Middle frontal gyrus (tissue), 1 donor: Measurements from ENCODE around the gene ZNF311.
"Not testable (repeated sequence)": the region's sequence is repeated elsewhere in the genome, so short reads cannot be mapped to it uniquely, and the experiment has no call there.

Experiments
- DNase-seq: peaks from one replicate; pipeline ENCODE4 v3.0.0-alpha.2; 2015; ENCODE audit warnings: low spot score; ENCODE audit errors: extremely low spot score

Gene ZNF311

DNA sequence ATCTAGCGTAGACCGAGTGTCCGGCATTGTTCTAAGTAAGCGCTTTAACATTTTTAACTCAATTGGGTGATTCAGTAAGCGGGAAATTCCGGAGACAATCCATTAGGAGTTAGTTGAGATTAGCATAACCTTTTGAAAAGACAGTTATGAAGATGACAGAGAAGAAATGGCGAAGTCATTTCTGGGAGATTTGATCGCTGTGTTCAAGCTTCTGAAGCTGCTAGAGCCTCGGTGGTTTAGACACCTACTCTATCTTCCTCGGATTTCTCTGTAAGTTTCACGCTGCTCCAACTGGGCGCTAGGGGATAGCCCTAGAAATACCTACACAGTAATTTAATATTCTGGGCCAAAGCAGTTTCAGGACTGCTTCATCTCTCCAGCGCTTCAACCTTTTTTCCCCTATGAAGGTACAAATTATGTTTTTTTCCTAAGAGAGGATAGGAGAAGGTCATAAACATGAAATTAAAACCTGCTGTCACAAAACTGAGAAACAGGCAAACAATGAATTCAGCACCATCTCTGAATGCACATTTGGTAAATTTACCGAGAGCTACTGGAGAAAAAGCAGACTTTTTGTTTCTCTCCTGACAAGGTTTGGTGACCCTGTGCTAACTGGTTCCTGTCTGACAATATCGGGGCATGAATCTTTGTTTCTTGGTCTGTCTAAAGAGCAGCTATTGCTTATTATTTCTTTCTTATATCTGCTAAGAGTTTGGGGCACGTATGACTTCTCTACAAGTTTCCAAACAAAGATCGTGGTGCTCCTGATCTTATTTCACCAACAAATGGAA is 22.4 kb downstream of the ZNF311 start:
- DNase-seq: peak; percentile 44

GRCh38 chr6:28981833-28982475 is 23.2 kb downstream of the ZNF311 start:
- DNase-seq: peak; percentile 65

DNA sequence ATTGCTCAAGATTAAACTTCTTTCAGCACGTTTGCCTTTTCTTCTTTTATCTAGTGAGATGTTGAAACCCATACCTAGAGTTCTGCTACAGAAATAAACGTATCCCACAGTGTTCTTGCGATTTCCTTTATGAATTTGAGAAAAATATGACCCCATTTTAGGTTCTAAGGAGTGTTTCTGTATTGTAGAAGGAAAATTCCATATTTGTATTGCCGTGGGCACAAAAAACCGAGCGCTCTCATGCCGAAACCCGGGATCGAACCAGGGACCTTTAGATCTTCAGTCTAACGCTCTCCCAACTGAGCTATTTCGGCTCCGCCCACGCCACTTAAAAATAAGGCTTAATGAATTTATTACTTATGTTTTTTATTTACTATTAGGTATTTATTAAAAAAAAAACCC is 23.7 kb downstream of the ZNF311 start:
- DNase-seq: peak; percentile 65

DNA sequence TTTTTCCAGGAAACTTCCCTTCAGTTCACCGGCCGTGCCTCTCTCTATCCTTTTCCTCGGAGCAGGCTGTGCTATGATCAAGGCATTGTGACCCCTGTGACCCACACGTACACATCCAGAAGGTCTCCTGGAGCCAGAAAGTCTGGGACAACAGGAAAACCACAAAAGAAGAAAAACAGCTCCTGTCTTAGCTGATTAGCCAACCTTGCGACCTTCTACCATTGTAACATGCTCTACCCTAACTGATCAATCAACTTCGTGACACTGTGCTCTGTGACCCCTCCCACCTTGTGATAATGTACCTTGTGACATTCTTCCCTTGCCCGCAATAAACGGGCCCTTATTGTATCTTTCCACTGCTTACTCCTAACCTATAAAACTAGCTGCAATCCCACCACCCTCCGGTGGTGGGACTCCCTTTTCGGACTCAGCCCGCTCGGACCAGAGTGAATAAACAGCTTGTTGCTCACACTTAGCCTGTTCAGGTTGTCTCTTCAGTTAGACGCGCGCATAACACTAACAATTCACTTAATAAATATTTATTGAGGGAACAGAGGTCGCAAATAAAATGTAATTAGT is 24.2 kb downstream of the ZNF311 start:
- DNase-seq: no peak

- DNase-seq: no peak
Measured at GRCh38 chr6:28980137-28980851, 24.8 kb downstream of the ZNF311 start.

DNA sequence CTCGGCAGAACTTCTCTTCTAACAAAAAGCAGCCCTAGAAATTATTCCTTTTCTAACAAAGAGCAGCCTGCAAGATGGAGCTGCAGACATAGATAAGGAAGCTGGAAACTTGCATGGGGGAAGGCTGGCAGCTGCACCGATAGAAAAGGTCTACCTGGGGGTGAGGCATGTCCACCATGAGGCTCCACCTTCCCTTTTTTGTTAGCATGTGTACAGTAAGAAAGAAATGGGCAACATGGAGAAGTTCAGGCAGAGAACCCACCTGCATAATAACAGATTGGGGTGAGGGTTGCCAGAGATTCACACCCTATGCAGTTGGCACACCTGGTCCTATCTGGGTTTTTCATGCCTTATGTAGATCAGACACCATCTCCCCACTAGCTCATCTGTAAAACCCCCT is 25.4 kb downstream of the ZNF311 start:
- no peak for DNase-seq

GRCh38 chr6:28978959-28979561 is 26.1 kb downstream of the ZNF311 start:
- DNase-seq: no peak

GRCh38 chr6:28978133-28978491 is 27.0 kb downstream of the ZNF311 start:
- no peak for DNase-seq

GRCh38 chr6:28977341-28978132 is 27.6 kb downstream of the ZNF311 start:
- DNase-seq: no peak

GRCh38 chr6:28976677-28977076 is 28.4 kb downstream of the ZNF311 start:
- no peak for DNase-seq

- DNase-seq: no peak
Measured at GRCh38 chr6:28974505-28974904, 30.6 kb downstream of the ZNF311 start.

- DNase-seq: not testable (repeated sequence)
Measured at GRCh38 chr6:28970056-28970455, 35.1 kb downstream of the ZNF311 start.

- DNase-seq: no peak
Measured at GRCh38 chr6:28969129-28969528, 36.0 kb downstream of the ZNF311 start.

DNA sequence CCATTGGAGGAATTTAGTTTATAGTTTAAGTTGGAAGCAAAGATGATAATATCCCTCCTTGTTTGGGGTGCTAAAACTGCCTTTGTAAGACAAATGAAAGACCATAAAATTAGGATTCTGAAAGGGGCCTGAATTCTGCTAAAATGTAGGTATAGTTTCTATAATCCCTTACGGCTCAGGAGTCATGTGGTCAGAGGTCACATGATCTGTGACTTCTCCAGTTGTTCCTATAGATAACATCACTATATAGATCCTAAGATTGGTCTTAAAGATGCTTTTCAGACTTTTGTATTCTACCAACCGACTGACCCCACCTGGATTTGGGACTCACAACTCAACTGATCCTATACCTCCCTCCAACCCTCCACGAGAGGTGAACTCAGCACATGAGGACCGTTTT is 36.6 kb downstream of the ZNF311 start:
- no peak for DNase-seq

- DNase-seq: no peak
Measured at GRCh38 chr6:28965706-28966105, 39.4 kb downstream of the ZNF311 start.

DNA sequence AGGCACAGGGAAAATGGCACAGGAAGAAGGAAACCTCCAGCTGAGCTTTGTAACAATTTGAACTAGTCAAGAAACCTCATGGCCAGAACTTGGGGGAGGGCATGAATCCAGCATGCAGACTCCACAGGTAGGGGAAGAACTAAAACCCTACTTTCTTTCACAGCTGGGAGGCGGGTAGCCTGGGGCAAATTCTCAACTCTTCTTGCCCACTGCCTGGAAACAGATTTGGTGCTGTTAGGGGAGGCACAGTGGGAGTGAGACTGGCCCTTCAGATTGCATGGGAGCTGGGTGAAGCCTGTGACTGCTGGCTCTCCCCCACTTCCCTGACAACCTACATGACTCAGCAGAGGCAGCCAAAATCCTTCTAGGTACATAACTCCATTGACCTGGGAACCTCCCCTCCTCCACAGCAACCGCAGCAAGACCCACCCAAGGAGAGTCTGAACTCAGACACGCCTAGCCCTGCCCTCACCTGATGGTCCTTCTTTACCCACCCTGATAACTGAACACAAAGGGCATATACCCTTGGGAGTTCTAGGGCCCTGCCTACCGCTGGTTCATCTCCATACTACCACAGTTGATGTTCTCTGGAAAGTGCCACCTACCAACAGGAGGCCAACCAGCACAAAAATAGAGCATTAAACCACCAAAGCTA is 44.1 kb downstream of the ZNF311 start:
- DNase-seq: no peak

- DNase-seq: not testable (repeated sequence)
Measured at GRCh38 chr6:28958561-28959243, 46.4 kb downstream of the ZNF311 start.

DNA sequence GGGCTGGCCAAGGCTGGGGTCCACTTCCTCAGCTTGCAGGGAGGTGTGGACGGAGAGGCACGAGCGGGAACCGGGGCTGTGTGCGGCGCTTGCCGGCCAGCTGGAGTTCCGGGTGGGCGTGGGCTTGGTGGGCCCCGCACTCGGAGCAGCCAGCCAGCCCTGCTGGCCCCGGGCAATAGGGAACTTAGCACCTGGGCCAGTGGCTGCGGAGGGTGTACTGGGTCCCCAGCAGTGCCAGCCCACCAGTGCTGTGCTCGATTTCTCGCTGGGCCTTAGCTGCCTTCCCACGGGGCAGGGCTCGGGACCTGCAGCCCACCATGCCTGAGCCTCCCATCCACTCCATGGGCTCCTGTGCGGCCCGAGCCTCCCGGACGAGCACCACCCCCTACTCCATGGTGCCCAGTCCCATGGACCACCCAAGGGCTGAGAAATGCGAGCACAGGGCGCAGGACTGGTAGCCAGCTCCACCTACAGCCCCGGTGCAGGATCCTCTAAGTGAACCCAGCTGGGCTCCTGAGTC is 47.3 kb downstream of the ZNF311 start:
- not testable (repeated sequence) for DNase-seq

- DNase-seq: no peak
Measured at GRCh38 chr6:28956331-28956730, 48.8 kb downstream of the ZNF311 start.
